HG03139 (cell line): Measurements from ENCODE around the gene TENM4.

Source experiments
- ATAC-seq: cut with Tn5 transposase; IDR thresholded peaks from one replicate; pipeline ENCODE4 v1.9.1; 2021; ENCODE audit not compliant: unreplicated experiment

Gene TENM4

GRCh38 chr11:79392161-79392560, 48.7 kb downstream of the TENM4 start:
- ATAC-seq, result no peak

- no peak for ATAC-seq
Measured at GRCh38 chr11:79390923-79391322, 49.9 kb downstream of the TENM4 start.

GRCh38 chr11:79390477-79390876, 50.4 kb downstream of the TENM4 start:
- no peak for ATAC-seq

- no peak for ATAC-seq
Measured at GRCh38 chr11:79388201-79388600, 52.6 kb downstream of the TENM4 start.

- ATAC-seq, result no peak
Measured at GRCh38 chr11:79383874-79384273, 57.0 kb downstream of the TENM4 start.

- ATAC-seq, result no peak
Measured at GRCh38 chr11:79382301-79383050, 58.4 kb downstream of the TENM4 start.

- ATAC-seq, result no peak
Measured at GRCh38 chr11:79381036-79381435, 59.8 kb downstream of the TENM4 start.

- ATAC-seq, result no peak
Measured at GRCh38 chr11:79377406-79377805, 63.4 kb downstream of the TENM4 start.

- ATAC-seq, result no peak
Measured at GRCh38 chr11:79375818-79376550, 64.8 kb downstream of the TENM4 start.

- ATAC-seq, result no peak
Measured at GRCh38 chr11:79374727-79375126, 66.1 kb downstream of the TENM4 start.

GRCh38 chr11:79371724-79372123, 69.1 kb downstream of the TENM4 start:
- no peak for ATAC-seq

GRCh38 chr11:79371152-79371551, 69.7 kb downstream of the TENM4 start:
- ATAC-seq, result no peak

- ATAC-seq, result no peak
Measured at GRCh38 chr11:79369055-79369454, 71.8 kb downstream of the TENM4 start.

GRCh38 chr11:79367844-79368243, 73.0 kb downstream of the TENM4 start:
- no peak for ATAC-seq

GRCh38 chr11:79366218-79366617, 74.6 kb downstream of the TENM4 start:
- no peak for ATAC-seq

GRCh38 chr11:79363861-79364378, 76.9 kb downstream of the TENM4 start:
- ATAC-seq, result no peak

- ATAC-seq, result no peak
Measured at GRCh38 chr11:79363256-79363655, 77.6 kb downstream of the TENM4 start.

GRCh38 chr11:79362821-79363220, 78.0 kb downstream of the TENM4 start:
- ATAC-seq, result no peak

- ATAC-seq, result no peak
Measured at GRCh38 chr11:79362206-79362757, 78.5 kb downstream of the TENM4 start.

- ATAC-seq, result no peak
Measured at GRCh38 chr11:79358258-79358657, 82.6 kb downstream of the TENM4 start.

- ATAC-seq, result no peak
Measured at GRCh38 chr11:79353706-79354105, 87.1 kb downstream of the TENM4 start.

- no peak for ATAC-seq
Measured at GRCh38 chr11:79352349-79352703, 88.5 kb downstream of the TENM4 start.
